Hematopoietic multipotent progenitor cell treated with erythropoietin and hydrocortisone succinate and interleukin-3 and kit ligand, for 8 days (in vitro differentiated cells): ENCODE data around the gene PSTPIP1.

Experiments used
- DNase-seq: peaks from one replicate; pipeline ENCODE4 v3.0.0-alpha.2; 2015

Gene PSTPIP1

GRCh38 chr15:77075528-77075927 is 80.6 kb downstream of the PSTPIP1 start:
- DNase-seq = no peak

- DNase-seq = no peak
These were observed 81.5 kb downstream of the PSTPIP1 start for GRCh38 chr15:77076323-77076915.

- DNase-seq = no peak
These were observed 87.0 kb downstream of the PSTPIP1 start for GRCh38 chr15:77081971-77082370.

DNA sequence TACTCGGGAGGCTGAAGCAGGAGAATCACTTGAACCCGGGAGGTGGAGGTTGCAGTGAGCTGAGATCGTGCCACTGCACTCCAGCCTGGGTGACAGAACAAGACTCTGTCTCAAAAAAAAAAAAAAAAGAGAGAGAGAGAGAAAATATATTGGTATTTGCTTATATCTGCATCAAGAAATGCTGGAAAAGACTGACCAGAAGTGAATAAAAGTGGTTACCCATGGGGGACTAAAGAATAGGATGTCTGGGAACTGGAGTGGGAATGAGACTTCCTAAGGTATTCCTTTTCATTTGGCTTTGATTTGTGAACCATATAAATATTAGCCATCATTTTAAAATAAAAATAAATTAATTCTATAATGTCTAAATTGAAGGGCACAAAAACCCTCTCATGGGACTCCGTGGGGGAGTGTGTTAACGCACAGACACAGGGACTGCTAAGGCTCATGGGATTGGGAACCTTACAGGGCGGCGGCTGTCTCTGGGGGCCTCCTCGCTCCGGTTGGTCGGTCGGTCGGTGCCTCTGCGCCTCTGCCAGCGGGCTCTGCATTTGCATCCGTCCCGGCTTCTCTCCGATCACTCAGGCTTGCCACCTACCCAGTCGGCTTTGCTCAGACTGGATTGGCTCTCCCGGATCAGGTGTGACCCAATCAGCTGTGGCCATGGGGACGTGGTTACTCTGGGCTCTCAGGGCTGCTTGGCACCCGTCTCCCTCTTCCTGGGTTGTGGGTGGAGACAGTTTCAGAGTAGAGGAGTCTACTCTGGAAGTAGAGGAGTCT is 88.6 kb downstream of the PSTPIP1 start:
- DNase-seq = peak; percentile 86

DNA sequence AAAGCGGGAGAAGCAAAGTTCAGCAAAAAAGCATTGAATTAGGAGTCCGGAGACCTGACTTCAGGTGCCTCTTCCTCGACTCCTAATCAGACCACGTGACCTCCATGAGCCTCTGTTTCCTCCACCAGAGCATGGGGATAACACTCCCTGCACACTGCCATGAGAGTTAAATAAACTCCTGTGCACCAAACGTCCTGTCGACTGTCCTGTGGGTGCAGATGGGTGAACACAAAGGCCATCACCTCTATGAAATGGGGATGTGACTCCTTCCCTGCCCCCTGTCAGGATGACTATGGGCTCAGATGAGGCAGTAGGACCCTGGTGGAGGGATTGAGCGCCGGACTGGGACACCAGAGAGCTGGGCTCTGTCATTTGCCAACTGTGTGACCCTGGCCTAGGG is 89.5 kb downstream of the PSTPIP1 start:
- DNase-seq = no peak

DNA sequence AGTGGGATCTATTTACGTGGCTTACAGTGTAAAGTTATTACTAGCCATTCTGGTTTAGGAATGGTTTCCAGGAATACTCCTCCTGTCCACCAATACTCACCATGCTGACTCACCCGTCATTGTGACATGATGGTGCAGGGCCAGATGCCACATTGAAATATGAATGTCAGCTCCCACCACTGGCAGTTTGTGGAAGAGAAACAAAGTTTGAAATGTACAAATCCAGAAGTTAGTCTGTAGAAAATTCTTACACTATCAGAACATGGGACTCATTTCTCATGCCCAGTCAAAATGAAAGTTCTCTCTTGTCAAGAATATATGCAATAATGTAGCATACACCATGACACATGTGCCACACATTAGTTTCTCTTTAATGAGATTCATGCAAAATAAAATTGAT is 90.4 kb downstream of the PSTPIP1 start:
- DNase-seq = no peak
